Subcutaneous adipose tissue (tissue), 4 donors: ENCODE measurements around the gene LRRC75B. TPM values are rescaled to one million over a fixed set of nuclear protein-coding genes. Genes with fewer than 3 reads are reported as not detected.
"Not testable (repeated sequence)": the region's sequence is repeated elsewhere in the genome, so short reads cannot be mapped to it uniquely, and the experiment has no call there.

Experiments
- total RNA-seq, 4 donors: library from RNA; depleted of rRNA; stranded (reverse); fragments of >200 nt; gene quantifications; one replicate each; pipeline ENCODE4 v1.1.0, GENCODE V29; 2016
- TF ChIP-seq, protein P1 (sequence below): fragments of 450-650 bp; IDR thresholded peaks from one replicate; pipeline ENCODE4 v1.5.1; 2016; ENCODE audit warnings: low read depth, mild to moderate bottlenecking, control low read depth, antibody characterized with exemption, moderate library complexity

Gene LRRC75B, protein sequence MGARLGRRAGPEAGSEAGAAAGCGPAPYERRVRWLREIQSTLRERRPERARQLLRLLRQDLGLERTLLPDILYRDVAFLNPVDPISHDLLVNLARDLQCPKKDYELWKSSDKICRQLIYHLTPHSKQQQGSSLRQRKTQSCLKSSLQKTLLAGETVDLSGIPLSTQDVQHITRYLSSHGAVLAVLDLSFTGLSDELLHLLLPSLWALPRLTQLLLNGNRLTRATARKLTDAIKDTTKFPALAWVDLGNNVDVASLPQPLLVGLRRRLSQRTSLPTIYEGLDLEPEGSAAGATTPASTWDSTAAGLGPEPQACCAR
- total RNA-seq: 1 to 10 TPM; 2.4 to 9.0 (median 6.9) TPM

DNA sequence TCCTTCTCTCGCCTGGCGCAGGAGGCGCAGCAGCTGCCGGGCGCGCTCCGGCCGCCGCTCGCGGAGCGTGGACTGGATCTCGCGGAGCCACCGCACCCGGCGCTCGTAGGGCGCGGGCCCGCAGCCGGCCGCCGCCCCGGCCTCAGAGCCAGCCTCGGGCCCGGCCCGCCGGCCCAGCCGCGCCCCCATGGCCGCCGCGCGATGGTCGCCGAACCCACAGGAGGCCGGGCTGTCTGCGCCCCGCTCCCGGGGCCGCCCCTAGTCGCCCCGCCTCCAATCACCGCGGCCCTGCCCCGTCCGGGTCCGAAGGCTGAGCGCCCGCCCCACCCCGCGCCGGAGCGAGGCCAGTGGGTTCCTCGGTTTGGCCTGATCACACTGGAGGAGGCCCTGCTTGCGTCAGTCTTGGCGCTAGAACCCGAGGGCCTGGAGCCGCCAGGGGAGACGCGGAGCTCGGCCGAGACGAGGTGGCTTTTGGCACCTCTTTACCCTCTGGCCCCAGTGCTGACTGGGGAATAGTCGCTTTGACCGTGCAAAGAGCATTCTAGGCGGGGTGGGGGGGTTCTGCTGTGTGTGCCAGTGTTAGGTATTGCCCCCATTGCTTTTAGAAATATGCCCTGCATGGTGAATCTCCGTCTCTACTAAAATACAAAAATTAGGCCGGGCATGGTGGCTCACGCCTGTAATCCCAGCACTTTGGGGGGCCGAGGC is at the start of gene LRRC75B:
Gene LRRC75B (minus strand): TSS at position 223 of the 708 bp plus-strand sequence. CDS start 34 bp downstream, at position 189.
- TF ChIP-seq, protein P1, sequence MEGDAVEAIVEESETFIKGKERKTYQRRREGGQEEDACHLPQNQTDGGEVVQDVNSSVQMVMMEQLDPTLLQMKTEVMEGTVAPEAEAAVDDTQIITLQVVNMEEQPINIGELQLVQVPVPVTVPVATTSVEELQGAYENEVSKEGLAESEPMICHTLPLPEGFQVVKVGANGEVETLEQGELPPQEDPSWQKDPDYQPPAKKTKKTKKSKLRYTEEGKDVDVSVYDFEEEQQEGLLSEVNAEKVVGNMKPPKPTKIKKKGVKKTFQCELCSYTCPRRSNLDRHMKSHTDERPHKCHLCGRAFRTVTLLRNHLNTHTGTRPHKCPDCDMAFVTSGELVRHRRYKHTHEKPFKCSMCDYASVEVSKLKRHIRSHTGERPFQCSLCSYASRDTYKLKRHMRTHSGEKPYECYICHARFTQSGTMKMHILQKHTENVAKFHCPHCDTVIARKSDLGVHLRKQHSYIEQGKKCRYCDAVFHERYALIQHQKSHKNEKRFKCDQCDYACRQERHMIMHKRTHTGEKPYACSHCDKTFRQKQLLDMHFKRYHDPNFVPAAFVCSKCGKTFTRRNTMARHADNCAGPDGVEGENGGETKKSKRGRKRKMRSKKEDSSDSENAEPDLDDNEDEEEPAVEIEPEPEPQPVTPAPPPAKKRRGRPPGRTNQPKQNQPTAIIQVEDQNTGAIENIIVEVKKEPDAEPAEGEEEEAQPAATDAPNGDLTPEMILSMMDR: no peak

DNA sequence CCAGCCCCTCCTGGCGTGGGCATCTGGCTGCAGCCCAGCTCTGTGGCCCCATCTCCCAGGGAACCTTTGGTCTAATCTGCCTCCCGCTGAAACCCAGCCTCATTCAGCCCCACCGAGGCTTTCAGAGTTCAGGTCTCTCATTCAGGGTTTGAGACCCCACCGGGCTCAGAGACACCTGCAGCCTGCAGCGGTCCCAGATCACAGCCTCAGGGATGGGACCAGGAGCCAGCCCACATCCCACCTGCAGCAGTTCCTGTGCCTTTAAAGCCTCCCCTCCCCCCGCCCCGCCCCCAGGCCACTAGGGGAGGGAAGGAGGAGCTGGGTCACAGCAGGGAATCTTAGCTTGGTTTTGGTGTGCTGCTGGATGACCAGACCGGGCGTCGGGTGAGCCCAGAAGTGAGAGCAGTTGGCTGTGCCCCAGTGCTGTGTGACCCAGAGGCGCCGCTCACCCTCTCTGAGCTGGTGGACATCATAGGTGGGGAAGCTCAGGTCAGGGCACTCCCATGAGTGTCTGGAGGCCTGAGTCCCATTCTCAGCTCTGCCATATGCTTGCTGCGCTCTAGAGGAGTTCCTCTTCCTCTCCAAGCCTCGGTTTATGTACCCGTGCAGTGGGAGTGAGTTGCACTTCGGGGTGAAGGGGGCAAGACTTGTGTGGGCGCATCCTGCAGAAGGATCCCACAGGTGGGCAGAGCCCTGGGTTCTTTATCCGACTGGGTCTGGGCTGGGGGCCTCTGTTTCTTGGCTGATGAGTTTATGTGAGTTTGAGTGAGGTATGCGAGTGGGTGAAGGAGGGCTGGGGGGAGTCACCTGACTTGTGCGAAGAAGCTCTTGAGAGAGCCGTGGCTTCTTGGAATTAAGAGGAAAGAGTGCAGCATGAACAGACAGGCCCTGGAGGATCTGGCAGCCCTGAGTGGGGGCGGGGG is 10.2 kb upstream of the LRRC75B start, which contains the start of gene GGT1:
Gene GGT1 (plus strand): TSS at position 347 of the 923 bp plus-strand sequence. CDS start 7,889 bp downstream, outside the sequence.
- TF ChIP-seq, protein P1: not testable (repeated sequence)

DNA sequence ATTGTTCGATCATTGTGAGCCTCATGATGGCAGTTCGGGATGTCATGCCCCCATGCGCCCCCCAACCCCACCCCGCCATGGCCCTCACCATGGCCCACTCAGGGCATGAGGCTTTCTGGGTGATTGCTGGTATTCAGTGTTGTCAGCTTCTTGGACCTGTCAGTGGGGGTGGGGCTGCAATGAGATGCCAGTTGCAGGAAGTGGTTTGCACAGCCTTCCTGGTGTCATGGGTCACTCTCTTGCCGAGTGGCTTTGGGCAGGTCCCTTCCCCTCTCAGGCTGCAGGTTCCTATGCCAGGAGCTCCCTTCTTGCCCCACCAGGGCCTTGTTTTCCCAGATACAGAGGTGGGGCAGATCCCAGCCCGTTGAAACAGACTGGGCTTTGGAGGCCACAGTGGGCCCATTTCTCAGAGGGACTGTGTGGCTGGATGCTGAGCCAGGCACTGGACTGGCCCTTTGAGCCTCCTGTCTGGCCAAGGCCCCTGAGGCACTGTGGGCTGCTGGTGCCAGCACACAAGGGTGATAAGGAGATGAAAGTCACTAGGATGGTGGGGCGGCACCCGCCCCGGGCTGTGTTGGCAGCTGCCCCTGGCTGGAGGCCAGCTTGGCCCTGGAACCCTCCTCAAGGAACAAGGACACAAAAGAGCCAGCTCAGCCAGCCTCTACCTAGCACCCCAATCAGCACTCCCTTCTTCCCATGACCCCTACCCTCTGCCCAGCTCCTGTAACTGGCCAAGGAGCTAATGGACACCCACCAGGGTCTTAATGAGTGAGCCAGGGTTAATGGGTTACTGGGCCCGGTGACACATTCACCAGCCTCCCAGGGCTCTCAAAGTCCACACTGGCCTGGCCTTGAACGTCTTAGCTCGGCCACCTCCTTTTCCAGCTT is 8.6 kb upstream of the LRRC75B start:
- TF ChIP-seq, protein P1: no peak

- TF ChIP-seq, protein P1: no peak
Observed at GRCh38 chr22:24599514-24599913, 6.6 kb upstream of the LRRC75B start.

GRCh38 chr22:24595863-24596262 is 3.0 kb upstream of the LRRC75B start:
- TF ChIP-seq, protein P1: no peak

GRCh38 chr22:24595228-24595627 is 2.4 kb upstream of the LRRC75B start:
- TF ChIP-seq, protein P1: no peak
